Measurements from ENCODE around the gene ZBTB46. TPM values are rescaled to one million over a fixed set of nuclear protein-coding genes. Genes with fewer than 3 reads are reported as not detected.
A peak's percentile ranks its signal among the peaks of the same experiment; 100 is the strongest.
"Not testable (repeated sequence)": the region's sequence is repeated elsewhere in the genome, so short reads cannot be mapped to it uniquely, and the experiment has no call there.

Gene ZBTB46
- total RNA-seq, 1 donor from 2014 or later, result 42.1 TPM

DNA sequence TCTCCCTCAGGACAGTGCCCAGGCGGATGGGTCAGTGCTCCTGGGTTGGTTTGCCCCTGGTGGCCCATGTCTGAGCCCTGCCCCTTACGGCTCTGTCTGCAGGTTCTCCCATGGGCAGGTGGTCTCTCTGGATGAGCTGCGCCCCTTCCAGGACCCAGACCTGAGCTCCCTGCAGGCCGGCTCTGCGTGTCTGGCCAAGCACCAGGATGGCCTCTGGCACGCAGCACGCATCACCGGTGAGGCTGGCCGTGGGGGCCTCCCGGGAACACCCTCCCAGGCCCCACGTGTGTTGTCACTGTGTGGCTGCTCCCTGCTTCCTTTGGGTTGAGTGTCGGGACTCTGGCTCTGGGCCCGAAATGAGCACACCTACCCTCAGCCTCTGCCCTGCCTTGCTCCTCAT, 97.9 kb downstream of the ZBTB46 start:
- H3K27ac Mint-ChIP-seq (ENCODE audit: unreplicated experiment), result no peak overlapping the region
- H3K9me3 Mint-ChIP-seq (ENCODE audit: unreplicated experiment), result no peaks in the 10 kb centered on the region
- no peaks in the 10 kb centered on the region for H3K4me1 Mint-ChIP-seq (ENCODE audit: unreplicated experiment)
- H3K4me3 Mint-ChIP-seq (ENCODE audit: unreplicated experiment), result no peak overlapping the region
- peaks cover 24% of the 10 kb centered on the region for H3K36me3 Mint-ChIP-seq (ENCODE audit: low read depth, unreplicated experiment)
- DNase-seq (ENCODE audit: low spot score), result no peak
- H3K27me3 Mint-ChIP-seq (ENCODE audit: unreplicated experiment), result peaks cover 16% of the 10 kb centered on the region
- no peak for TF ChIP-seq CTCF (IDR thresholded peaks at IDR 0.05; ENCODE audit: unreplicated experiment)

DNA sequence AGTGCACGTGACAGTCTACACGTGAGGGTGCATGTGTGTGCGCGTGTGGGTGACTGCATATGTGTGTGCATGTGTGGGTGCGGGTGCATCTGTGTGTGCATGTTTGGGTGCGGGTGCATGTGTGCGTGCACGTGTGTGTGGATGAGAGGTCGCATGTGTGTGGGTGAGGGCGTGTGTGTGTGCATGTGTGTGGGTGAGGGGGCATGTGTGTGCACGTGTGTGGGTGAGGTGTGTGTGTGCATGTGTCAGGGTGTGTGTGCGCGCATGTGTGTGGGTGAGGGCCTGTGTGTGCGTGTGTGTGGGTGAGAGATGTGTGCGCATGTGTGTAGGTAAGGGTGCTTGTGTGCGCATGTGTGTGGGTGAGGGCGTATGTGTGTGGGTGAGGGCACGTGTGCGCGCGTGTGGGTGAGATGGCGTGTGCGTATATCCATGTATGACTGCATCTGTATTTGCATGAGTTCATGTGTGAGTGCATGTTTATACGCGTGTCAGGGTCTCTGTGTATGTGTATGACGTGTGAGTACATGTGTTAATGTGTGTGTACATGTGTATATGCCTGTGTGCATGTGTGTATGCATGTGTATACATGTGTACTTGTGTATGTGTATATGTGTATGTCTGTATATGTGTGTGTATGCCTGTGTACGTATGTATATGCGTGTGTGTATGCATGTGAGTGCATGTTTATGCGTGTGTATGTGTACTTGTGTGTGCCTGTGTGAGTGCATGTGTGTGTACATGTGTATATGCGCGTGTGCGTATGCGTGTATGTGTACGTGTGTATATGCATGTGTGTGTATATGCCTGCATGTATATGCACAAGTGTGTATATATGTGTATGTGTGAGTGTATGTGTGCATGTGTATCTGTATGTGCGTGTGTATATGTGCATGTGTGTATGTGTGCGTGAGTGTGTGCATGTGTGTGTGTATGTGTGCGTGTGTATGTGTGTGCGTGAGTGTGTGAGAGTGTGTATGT, 98.7 kb downstream of the ZBTB46 start:
- H3K36me3 Mint-ChIP-seq (ENCODE audit: low read depth, unreplicated experiment), result peaks cover 24% of the 10 kb centered on the region
- H3K9me3 Mint-ChIP-seq (ENCODE audit: unreplicated experiment), result no peaks in the 10 kb centered on the region
- no peak overlapping the region for H3K27ac Mint-ChIP-seq (ENCODE audit: unreplicated experiment)
- TF ChIP-seq CTCF (IDR thresholded peaks at IDR 0.05; ENCODE audit: unreplicated experiment), result no peak
- no peaks in the 10 kb centered on the region for H3K4me1 Mint-ChIP-seq (ENCODE audit: unreplicated experiment)
- DNase-seq (ENCODE audit: low spot score), result no peak
- H3K4me3 Mint-ChIP-seq (ENCODE audit: unreplicated experiment), result no peak overlapping the region
- H3K27me3 Mint-ChIP-seq (ENCODE audit: unreplicated experiment), result peaks cover 16% of the 10 kb centered on the region

- no peak for TF ChIP-seq CTCF (IDR thresholded peaks at IDR 0.05; ENCODE audit: unreplicated experiment)
- Mint-ChIP-seq H3K4me3 (ENCODE audit: unreplicated experiment) (no peak overlapping the region), H3K27me3 (ENCODE audit: unreplicated experiment) (peaks cover 13% of the 10 kb centered on the region), H3K36me3 (ENCODE audit: low read depth, unreplicated experiment) (peaks cover 28% of the 10 kb centered on the region), H3K4me1 (ENCODE audit: unreplicated experiment) (no peaks in the 10 kb centered on the region), H3K9me3 (ENCODE audit: unreplicated experiment) (no peaks in the 10 kb centered on the region), H3K27ac (ENCODE audit: unreplicated experiment) (no peak overlapping the region)
- DNase-seq (ENCODE audit: low spot score), result no peak
Observed at GRCh38 chr20:63731410-63731809, 99.7 kb downstream of the ZBTB46 start.

DNA sequence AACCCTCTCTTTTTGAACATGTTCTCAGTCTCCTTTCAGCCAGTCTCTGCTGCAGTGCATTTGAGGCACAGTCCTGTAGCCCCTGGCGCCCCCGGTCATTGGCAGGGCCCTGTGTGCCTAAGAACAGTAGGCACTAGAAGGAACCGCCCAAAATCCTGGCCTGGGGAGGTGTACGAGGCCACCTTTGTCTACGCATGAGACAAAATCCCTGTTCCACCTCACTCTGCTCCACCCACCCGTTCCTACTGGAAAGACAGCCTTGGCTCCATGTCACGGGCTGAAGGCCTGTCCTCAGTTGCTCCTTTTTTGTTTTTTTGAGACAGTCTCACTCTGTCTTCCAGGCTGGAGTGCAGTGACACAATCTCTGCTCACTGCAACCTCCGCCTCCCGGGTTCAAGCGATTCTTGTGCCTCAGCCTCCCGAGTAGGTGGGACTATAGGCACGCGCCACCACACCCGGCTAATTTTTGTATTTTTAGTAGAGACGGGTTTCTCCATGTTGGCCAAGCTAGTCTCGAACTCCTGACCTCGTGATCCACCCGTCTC, 100.8 kb downstream of the ZBTB46 start:
- not testable (repeated sequence) for H3K27ac Mint-ChIP-seq (ENCODE audit: unreplicated experiment); H3K9me3 Mint-ChIP-seq (ENCODE audit: unreplicated experiment); DNase-seq (ENCODE audit: low spot score); H3K4me1 Mint-ChIP-seq (ENCODE audit: unreplicated experiment); H3K27me3 Mint-ChIP-seq (ENCODE audit: unreplicated experiment)
- H3K36me3 Mint-ChIP-seq (ENCODE audit: low read depth, unreplicated experiment), result peaks cover 29% of the 10 kb centered on the region
- peak overlapping the region; percentile 18 for H3K4me3 Mint-ChIP-seq (ENCODE audit: unreplicated experiment)

DNA sequence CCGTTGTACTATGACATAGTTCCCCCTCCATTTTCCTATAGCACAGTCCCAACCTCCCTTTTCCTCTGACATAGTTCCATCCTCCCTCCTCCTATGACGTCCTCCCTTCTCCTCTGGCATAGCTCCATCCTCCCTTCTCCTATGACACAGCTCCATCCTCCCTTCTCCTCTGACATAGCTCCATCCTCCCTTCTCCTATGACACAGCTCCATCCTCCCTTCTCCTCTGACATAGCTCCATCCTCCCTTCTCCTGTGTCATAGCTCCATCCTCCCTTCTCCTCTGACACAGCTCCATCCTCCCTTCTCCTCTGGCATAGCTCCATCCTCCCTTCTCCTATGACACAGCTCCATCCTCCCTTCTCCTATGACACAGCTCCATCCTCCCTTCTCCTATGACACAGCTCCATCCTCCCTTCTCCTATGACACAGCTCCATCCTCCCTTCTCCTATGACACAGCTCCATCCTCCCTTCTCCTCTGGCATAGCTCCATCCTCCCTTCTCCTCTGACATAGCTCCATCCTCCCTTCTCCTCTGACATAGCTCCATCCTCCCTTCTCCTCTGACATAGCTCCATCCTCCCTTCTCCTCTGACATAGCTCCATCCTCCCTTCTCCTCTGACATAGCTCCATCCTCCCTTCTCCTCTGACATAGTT, 108.0 kb downstream of the ZBTB46 start:
- not testable (repeated sequence) for H3K9me3 Mint-ChIP-seq (ENCODE audit: unreplicated experiment); H3K4me3 Mint-ChIP-seq (ENCODE audit: unreplicated experiment)
- peaks cover 43% of the 10 kb centered on the region for H3K36me3 Mint-ChIP-seq (ENCODE audit: low read depth, unreplicated experiment)

More for the DNA sequence above, 108.0 kb downstream of the ZBTB46 start:
- not testable (repeated sequence) for H3K27me3 Mint-ChIP-seq (ENCODE audit: unreplicated experiment); DNase-seq (ENCODE audit: low spot score); H3K4me1 Mint-ChIP-seq (ENCODE audit: unreplicated experiment); H3K27ac Mint-ChIP-seq (ENCODE audit: unreplicated experiment)

Data from endothelial cell (in vitro differentiated cells).